Adipocyte (in vitro differentiated cells): ENCODE results near the gene CEP89.
"Not testable (repeated sequence)": the region's sequence is repeated elsewhere in the genome, so short reads cannot be mapped to it uniquely, and the experiment has no call there.

Source experiments
- DNase-seq: peaks from one replicate; pipeline ENCODE4 v3.0.0-alpha.2; 2015; ENCODE audit warnings: low read depth
- H3K27me3 ChIP-seq: replicated peaks from 2 replicates; pipeline ENCODE4 v1.7.0; 2013; ENCODE audit warnings: mild to moderate bottlenecking, low read length, moderate library complexity; ENCODE audit not compliant: control insufficient read depth, insufficient read depth
- H3K36me3 ChIP-seq: 2 replicates; pipeline ENCODE4 v1.7.0; 2013; ENCODE audit warnings: low read length, mild to moderate bottlenecking, moderate library complexity; ENCODE audit not compliant: control insufficient read depth, insufficient read depth, severe bottlenecking
- H3K4me1 ChIP-seq: 2 replicates; pipeline ENCODE4 v1.7.0; 2013; ENCODE audit warnings: mild to moderate bottlenecking, low read length, moderate library complexity; ENCODE audit not compliant: control insufficient read depth, insufficient read depth
- H3K4me3 ChIP-seq: 2 replicates; pipeline ENCODE4 v1.7.0; 2013; ENCODE audit warnings: mild to moderate bottlenecking, low read length, moderate library complexity
- H3K9ac ChIP-seq: 2 replicates; pipeline ENCODE4 v1.7.0; 2013; ENCODE audit warnings: mild to moderate bottlenecking, low read length, moderate library complexity
- H3K9me3 ChIP-seq: 2 replicates; pipeline ENCODE4 v1.7.0; 2013; ENCODE audit warnings: mild to moderate bottlenecking, low read length, moderate library complexity; ENCODE audit not compliant: control insufficient read depth

Gene CEP89

DNA sequence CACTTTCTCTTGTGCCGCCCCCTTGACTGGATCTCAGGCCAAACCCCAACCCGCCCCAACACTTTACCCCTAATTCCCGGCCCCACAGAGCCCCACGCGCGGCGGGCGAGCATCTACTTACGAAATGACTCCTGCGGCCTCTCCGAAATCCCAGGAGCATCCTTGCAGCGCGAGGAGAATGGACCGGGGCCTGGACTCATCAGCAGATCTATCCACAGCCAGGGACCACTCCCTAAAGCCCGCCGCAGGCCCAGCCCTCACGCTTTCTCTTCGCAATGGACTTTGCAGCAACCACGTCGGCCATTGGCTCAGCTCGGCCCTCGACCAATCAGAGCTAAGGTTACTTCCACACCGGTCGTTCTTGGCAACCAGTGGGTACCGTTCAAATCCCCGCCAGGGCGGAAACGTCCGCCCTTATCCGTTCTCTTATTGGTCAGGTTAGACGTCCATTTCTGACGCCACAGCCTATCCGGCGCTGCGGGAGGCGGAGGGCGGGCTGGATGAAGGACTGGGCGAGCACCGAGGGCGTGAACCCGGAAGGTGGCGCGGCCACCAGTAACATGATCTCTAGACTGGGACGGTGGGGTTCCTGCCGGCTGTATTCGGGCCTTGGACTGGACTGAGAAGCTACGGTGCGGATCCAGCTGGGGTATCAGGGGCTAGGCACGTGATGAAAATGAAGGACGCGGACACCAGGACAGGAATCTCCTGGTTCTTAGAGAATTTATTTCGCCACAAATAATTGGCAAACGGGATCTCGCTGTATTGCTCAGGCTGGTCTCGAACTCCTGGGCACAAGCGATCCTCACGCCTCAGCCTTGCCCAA, at the start of gene CEP89, which contains the start of gene FAAP24:
CEP89 (minus strand) TSS at position 244 of the 826 bp plus-strand sequence; CDS start at position 160, 84 bp downstream.
FAAP24 (plus strand) TSS at position 528 of the 826 bp plus-strand sequence. CDS start 955 bp downstream, outside the sequence.
- Histone ChIP-seq H3K9ac (peak within 1 kb of the TSS; percentile 87), H3K9me3 (no peaks in the 10 kb centered on the region)

DNA sequence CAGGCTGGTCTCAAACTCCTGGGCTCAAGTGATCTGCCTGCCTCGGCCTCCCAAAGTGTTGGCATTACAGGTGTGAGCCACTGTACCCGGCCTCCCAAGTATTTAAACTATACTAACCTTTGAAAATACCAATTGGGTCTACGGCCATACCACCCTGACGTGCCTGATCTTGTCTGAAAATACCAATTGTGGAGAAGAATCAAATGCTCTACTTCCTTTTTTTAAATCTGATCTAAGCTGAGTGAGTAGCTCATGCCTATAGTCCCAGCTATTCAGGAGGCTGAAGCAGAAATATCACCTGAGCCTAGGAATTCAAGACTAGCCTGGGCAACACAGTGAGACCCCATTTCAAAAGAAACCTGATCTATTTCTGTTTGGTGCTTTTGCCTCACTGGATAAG, 39.1 kb upstream of the CEP89 start:
- DNase-seq, H3K36me3 ChIP-seq, H3K27me3 ChIP-seq, H3K9ac ChIP-seq, H3K4me3 ChIP-seq, H3K4me1 ChIP-seq, H3K9me3 ChIP-seq: not testable (repeated sequence)

More for the DNA sequence above, at the start of gene CEP89, which contains the start of gene FAAP24:
- Histone ChIP-seq H3K4me3 (peak within 1 kb of the TSS; percentile 90), H3K27me3 (no peaks in the 10 kb centered on the region), H3K4me1 (peaks cover 7% of the 10 kb centered on the region), H3K36me3 (no peaks in the 10 kb centered on the region)
- DNase-seq, result peak; percentile 100

DNA sequence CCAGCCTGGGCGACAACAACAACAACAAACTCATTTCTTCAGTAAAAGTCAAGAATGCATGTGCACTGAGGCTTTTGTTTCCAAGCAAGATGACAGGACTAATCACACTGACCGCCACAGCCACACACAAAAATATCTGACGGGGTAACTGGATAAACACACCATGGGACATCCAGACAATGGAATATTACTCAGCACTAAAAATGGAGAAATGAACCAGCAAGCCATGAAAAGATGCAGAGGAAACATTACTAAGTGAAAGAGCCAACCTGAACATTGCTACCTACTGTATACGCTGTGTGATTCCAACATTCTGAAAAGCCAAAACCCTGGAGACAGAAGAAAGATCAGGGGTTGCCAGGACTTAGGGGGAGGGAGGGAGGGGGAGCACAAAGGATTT, 37.0 kb upstream of the CEP89 start:
- Histone ChIP-seq H3K4me3 (no peak overlapping the region), H3K27me3 (no peaks in the 10 kb centered on the region), H3K4me1 (no peaks in the 10 kb centered on the region), H3K9ac (no peak overlapping the region), H3K36me3 (no peaks in the 10 kb centered on the region), H3K9me3 (no peaks in the 10 kb centered on the region)
- DNase-seq, result no peak

DNA sequence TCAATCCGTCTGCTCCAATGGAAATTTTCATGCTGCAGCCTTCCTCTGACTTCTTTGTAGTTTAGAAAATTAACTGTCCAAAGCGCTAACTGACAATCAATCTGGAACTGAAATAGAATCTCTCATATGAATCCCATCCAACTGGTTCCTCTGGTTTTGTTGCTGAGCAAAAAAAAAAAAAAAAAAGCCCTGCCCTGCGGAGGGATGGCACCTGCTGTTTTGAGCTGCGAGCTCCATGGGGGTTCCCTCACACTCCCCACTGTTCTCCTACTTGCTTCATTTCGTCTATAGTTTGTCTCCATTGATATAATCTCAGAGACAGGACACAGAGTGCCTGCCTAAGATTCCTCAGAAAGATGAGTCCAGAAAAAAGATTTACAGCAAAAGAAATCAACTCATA, 33.7 kb upstream of the CEP89 start:
- H3K36me3 ChIP-seq, result no peaks in the 10 kb centered on the region
- no peak for DNase-seq

DNA sequence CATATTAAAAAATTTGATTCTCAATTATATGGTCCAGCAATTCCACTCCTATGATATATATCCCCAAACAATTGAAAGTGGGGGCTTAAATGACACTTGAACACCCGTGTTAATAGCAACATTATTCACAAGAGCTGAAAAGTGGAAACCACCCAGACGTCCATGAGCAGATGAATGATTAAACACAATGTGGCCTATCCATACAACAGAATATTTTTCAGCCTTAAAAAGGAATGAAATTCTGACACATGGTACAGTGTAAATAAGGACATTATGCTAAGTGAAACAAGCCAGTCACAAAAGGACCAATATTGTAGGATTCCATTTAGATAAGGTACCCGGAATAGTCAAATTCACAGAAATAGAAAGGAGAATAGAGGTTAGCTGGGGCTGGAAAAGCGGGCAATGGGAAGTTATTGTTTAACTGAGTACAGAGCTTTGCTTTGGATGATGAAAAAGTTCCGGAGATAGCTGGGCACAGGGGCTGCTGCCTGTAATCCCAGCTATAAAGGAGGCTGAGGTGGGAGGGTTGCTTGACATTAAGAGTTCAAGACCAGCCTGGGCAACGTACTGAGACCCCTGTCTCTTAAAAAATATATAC, 31.8 kb upstream of the CEP89 start:
- DNase-seq, H3K9me3 ChIP-seq, H3K4me1 ChIP-seq, H3K36me3 ChIP-seq, H3K4me3 ChIP-seq, H3K9ac ChIP-seq, H3K27me3 ChIP-seq: not testable (repeated sequence)

More for the DNA sequence above, 33.7 kb upstream of the CEP89 start:
- H3K9ac ChIP-seq, result no peak overlapping the region
- H3K27me3 ChIP-seq, result no peaks in the 10 kb centered on the region
- no peak overlapping the region for H3K4me3 ChIP-seq
- no peaks in the 10 kb centered on the region for H3K9me3 ChIP-seq
- H3K4me1 ChIP-seq, result no peaks in the 10 kb centered on the region

DNA sequence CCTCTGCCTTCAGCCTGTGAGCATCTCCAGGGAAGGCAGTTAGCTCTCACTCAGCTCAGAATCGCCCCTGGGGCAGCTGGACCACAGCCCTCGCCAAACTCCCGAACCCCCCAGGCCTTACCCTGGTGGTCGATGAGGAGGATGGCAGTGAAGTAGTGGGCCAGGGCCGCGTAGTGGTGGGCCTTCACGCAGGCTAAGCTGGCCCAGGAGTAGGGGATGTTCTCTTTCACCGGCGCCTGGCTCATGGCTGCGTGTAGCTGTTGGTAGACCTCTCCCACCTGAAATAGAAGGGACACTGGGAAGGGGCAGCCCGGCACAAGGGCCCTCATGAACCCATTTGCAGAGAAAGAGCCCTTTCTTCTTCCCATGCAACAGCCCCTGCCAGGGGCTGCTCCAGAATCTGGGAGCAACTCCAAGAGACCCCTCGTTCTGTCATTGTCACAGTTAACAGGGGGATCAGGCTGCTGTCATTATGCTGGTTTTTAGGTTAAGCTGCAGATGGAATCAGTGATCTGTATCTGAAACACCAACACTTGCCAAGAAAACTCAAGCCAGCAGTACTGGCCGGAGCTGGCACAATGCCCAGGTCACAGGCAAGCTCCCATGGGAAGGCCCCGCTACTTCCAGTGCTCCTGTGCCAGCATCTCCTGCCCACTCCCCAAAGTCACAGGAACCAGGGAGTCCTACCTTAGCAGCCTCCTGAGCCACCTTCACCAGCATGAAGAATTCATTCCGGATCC, 30.5 kb upstream of the CEP89 start:
- not testable (repeated sequence) for H3K4me1 ChIP-seq, H3K9me3 ChIP-seq, H3K27me3 ChIP-seq, H3K4me3 ChIP-seq, H3K36me3 ChIP-seq, DNase-seq, H3K9ac ChIP-seq

DNA sequence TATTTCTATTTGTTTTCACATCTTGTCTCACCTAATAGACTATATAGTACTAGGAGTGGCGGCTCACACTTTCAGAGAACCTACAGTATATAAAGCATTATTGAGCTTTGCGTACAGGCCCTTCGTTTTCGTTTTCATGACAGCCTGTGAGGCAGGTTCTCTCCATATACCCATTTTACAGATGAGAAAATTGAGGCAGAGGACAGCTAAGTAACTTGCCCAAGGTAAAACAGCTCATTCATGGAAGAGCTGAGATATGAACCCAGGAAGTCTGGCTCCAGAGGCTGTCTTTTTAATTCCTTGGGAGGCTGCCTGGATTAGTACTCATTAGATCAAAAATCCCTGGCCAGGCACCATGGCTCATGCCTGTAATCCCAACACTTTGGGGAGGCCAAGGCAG, 29.2 kb upstream of the CEP89 start:
- no peaks in the 10 kb centered on the region for H3K9me3 ChIP-seq
- H3K36me3 ChIP-seq, result no peaks in the 10 kb centered on the region
- DNase-seq, result no peak
- no peak overlapping the region for H3K9ac ChIP-seq
- no peak overlapping the region for H3K4me3 ChIP-seq
- no peaks in the 10 kb centered on the region for H3K27me3 ChIP-seq
- no peaks in the 10 kb centered on the region for H3K4me1 ChIP-seq

DNA sequence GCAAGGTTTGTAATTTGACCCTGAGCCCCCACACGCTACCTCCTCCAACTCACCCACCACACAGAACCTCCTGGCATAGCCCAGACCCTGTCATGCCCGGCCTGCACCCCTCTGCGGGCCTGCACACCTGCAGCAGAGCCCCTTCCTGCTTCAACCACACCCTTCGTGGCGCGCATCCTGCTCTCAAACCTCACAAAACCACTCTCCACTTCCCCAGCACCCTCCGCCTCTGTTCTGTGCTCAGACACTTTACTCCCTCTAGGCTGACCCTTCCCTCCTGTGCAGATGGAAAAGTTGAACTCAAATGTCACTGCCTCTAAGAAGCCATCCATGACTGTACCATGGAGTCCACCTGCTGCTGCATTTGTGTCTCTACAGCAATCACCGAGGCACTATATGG, 28.8 kb upstream of the CEP89 start:
- Histone ChIP-seq H3K4me3 (no peak overlapping the region), H3K4me1 (no peaks in the 10 kb centered on the region), H3K36me3 (no peaks in the 10 kb centered on the region), H3K27me3 (no peaks in the 10 kb centered on the region), H3K9ac (no peak overlapping the region), H3K9me3 (no peaks in the 10 kb centered on the region)
- DNase-seq, result no peak

DNA sequence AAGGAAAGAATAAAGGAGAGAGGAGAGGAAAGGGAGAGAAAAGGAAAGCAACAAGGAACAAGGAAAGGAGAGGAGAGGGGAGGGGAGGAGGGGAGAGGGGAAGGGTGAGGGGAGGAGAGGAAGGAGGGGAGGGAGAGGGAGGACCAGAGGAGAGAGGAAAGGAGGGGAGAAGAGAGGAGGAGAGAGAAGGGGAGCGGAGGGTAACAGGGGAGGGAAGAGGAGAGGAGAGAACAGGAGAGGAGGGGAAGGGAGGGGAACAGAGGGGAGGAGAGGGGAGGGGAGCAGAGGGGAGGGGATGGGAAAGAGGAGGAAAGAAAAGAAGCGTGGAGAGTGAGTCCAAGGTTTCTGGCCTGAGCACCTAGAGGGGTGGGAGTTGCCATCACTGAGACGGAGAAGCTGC, 27.0 kb upstream of the CEP89 start:
- Histone ChIP-seq H3K9ac (no peak overlapping the region), H3K27me3 (no peaks in the 10 kb centered on the region), H3K4me1 (no peaks in the 10 kb centered on the region), H3K36me3 (no peaks in the 10 kb centered on the region), H3K4me3 (no peak overlapping the region), H3K9me3 (no peaks in the 10 kb centered on the region)
- DNase-seq, result no peak

DNA sequence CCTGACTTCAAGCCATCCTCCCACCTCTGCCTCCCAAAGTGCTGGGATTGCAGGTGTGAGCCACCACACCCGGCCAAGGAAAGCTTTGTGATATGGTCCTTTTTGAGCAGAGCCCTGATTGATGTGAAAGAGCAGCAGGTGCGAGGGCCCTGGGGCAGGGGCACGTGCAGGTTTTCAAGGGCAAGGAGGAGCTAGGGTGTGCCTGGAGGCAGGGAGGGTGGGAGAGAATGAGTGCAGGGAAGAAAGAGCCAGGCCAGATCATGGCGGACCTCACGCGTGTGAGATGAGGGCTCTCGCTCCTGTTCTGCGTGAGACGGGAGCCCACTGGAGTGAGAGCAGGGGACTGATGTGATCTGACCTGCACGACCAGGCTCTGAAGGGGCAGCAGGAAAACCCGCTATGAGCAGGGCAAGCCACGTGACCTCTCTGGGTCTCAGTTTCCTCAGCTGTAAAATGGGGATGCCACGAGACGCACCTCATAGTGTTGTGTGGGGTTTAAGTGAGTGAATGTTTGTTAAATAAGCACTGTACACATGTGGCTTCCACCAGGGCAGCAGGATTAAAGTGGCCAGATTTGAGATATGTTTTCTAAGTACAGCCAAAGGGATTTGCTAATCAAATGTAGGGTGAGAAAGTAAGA, 26.1 kb upstream of the CEP89 start:
- Histone ChIP-seq H3K4me1 (no peaks in the 10 kb centered on the region), H3K9me3 (no peaks in the 10 kb centered on the region), H3K9ac (no peak overlapping the region), H3K4me3 (no peak overlapping the region), H3K36me3 (no peaks in the 10 kb centered on the region), H3K27me3 (no peaks in the 10 kb centered on the region)
- no peak for DNase-seq

DNA sequence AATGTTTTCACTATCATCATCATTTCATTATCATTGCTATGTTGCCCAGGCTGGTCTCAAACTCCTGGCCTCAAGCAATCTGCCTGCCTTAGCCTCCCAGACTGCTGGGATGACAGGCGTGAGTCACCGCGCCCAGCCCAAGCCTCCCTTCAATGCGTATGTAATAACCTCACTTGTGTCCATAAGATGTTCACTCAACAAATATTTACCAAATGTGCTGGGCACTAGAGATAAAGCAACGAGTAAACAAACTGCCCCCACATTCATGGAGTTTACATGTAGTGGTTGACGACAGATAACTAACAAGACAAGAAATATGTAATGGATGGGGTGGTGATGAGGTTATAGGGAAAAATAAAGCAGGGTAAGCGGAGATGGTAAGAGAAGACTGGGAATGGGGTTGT, 25.3 kb upstream of the CEP89 start:
- not testable (repeated sequence) for H3K4me1 ChIP-seq, DNase-seq

More for the DNA sequence above, 25.3 kb upstream of the CEP89 start:
- H3K4me3 ChIP-seq, H3K36me3 ChIP-seq, H3K9ac ChIP-seq, H3K9me3 ChIP-seq, H3K27me3 ChIP-seq: not testable (repeated sequence)
